Astrocyte (in vitro differentiated cells and primary cell): ENCODE results near the gene GFPT2. TPM values are rescaled to one million over a fixed set of nuclear protein-coding genes. Genes with fewer than 3 reads are reported as not detected.

ENCODE experiments used
- DNase-seq: peaks from one replicate; pipeline ENCODE4 v3.0.0-alpha.2; 2010; ENCODE audit warnings: low read depth
- FAIRE-seq: peaks from 2 replicates; lab custom pipeline; 2011; peaks lifted over from hg19 to GRCh38; lab: Jason Lieb, UNC
- H2AFZ ChIP-seq: 2 replicates; pipeline ENCODE4 v1.6.0; 2012; ENCODE audit warnings: low read depth, low read length, inconsistent platforms
- H3K27ac ChIP-seq: 2 replicates; pipeline ENCODE4 v1.5.1; 2011; ENCODE audit warnings: low read depth, low read length, inconsistent platforms
- H3K27me3 ChIP-seq: 2 replicates; pipeline ENCODE4 v1.6.0; 2011; ENCODE audit warnings: low read length, inconsistent platforms; ENCODE audit not compliant: insufficient read depth
- H3K36me3 ChIP-seq: 2 replicates; pipeline ENCODE4 v1.5.1; 2011; ENCODE audit warnings: low read length, inconsistent platforms; ENCODE audit not compliant: insufficient read depth
- H3K4me1 ChIP-seq: 2 replicates; pipeline ENCODE4 v1.5.1; 2011; ENCODE audit warnings: low read length, inconsistent platforms; ENCODE audit not compliant: insufficient read depth
- H3K4me2 ChIP-seq: 2 replicates; pipeline ENCODE4 v1.6.0; 2012; ENCODE audit warnings: low read length, inconsistent platforms
- H3K4me3 ChIP-seq: 2 replicates; pipeline ENCODE4 v1.5.1; 2011; ENCODE audit warnings: low read depth, mild to moderate bottlenecking, low read length, inconsistent platforms; ENCODE audit not compliant: insufficient read depth
- H3K79me2 ChIP-seq: 2 replicates; pipeline ENCODE4 v1.6.0; 2012; ENCODE audit warnings: mild to moderate bottlenecking, low read length, inconsistent platforms; ENCODE audit not compliant: insufficient read depth
- H3K9ac ChIP-seq: 2 replicates; pipeline ENCODE4 v1.6.0; 2012; ENCODE audit warnings: mild to moderate bottlenecking, low read length, inconsistent platforms
- H3K9me3 ChIP-seq: 2 replicates; pipeline ENCODE4 v1.5.1; 2012; ENCODE audit warnings: low read depth, mild to moderate bottlenecking, low read length, inconsistent platforms; ENCODE audit not compliant: insufficient read depth
- H4K20me1 ChIP-seq: 2 replicates; pipeline ENCODE4 v1.6.0; 2012; ENCODE audit warnings: low read length, inconsistent platforms; ENCODE audit not compliant: insufficient read depth
- H3K27ac Mint-ChIP-seq: one replicate; pipeline ENCODE4 v1.8.0; 2021; ENCODE audit warnings: mild to moderate bottlenecking, mixed read lengths; ENCODE audit not compliant: unreplicated experiment
- H3K27me3 Mint-ChIP-seq: one replicate; pipeline ENCODE4 v1.8.0; 2021; ENCODE audit warnings: low read depth, mixed read lengths; ENCODE audit not compliant: unreplicated experiment
- H3K36me3 Mint-ChIP-seq: one replicate; pipeline ENCODE4 v1.8.0; 2021; ENCODE audit warnings: low read depth, mixed read lengths; ENCODE audit not compliant: unreplicated experiment
- H3K4me1 Mint-ChIP-seq: one replicate; pipeline ENCODE4 v1.8.0; 2021; ENCODE audit warnings: low read depth, mixed read lengths; ENCODE audit not compliant: unreplicated experiment
- H3K4me3 Mint-ChIP-seq: one replicate; pipeline ENCODE4 v1.8.0; 2021; ENCODE audit warnings: mild to moderate bottlenecking, moderate library complexity, mixed read lengths; ENCODE audit not compliant: unreplicated experiment
- H3K9me3 Mint-ChIP-seq: one replicate; pipeline ENCODE4 v1.8.0; 2021; ENCODE audit warnings: mild to moderate bottlenecking, mixed read lengths; ENCODE audit not compliant: unreplicated experiment
- EZH2 ChIP-seq: IDR thresholded peaks from 2 replicates; pipeline ENCODE4 v1.6.1; 2012; ENCODE audit warnings: mild to moderate bottlenecking, low read length, inconsistent platforms; ENCODE audit not compliant: insufficient read depth
- total RNA-seq: library from RNA; stranded (reverse); gene quantifications from 2 replicates; pipeline ENCODE4 v1.2.1, GENCODE V29; 2021
- TF ChIP-seq, protein P1 (sequence below): IDR thresholded peaks from 2 replicates; pipeline ENCODE4 v1.5.1; 2011; ENCODE audit warnings: low read depth, mild to moderate bottlenecking, inconsistent platforms, low read length, moderate library complexity; ENCODE audit not compliant: insufficient read depth

Gene GFPT2
- total RNA-seq, 1 donor from 2014 or later: 14.6 TPM

DNA sequence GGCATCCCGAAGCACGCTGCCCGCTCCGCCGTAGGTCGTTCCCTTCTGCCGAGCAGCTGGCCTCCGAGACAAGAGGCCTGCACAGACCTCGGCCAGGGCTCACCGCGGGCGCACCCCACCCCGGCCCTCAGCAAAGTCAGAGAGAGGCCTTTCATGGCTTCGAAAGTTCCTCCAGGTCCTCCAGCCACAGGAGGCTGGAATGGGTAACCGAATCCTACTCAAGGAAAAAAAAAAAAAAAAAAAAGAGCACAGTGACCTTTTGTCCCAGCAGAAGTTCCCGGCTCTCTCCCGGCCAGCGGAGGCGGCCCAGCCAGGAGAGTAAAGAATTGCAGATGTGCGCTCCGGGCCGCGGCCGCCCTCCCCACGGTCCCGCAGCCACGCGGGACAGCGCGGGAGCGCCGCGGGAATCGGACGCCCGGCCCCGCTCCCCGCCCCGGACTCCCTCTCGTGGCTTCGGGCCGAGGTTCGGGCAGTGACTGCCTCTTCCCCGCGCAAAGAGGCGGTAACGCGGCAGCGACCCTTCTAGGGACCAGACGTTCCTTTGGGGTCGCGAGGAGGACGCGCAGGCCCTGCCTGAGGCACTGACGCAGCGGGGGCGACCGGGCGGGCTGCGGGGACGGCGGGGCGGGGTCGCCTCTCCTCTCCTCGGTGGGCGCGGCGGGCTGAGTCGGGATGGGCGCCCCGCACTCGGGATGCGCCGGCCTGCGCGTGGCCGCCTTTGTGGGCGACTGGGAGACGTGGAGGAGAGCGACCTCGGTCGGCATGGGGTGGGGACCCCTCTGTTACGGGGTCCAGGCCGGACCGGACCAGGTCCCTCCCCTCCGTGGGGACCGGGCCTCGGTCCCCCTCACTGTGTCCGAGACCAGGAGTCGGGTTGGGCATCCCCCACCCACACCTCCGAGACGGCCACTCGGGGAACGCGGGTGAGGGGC is 754 bp downstream of the GFPT2 start:
- H3K4me3 ChIP-seq: peak overlapping the region; percentile 75
- no peak for FAIRE-seq
- peaks cover 46% of the 10 kb centered on the region for H4K20me1 ChIP-seq
- peak overlapping the region; percentile 60 for H2AFZ ChIP-seq
- peak overlapping the region; percentile 98 for H3K4me2 ChIP-seq
- H3K27ac ChIP-seq: peak overlapping the region; percentile 47
- peaks cover 30% of the 10 kb centered on the region for H3K4me1 ChIP-seq
- TF ChIP-seq, protein P1, sequence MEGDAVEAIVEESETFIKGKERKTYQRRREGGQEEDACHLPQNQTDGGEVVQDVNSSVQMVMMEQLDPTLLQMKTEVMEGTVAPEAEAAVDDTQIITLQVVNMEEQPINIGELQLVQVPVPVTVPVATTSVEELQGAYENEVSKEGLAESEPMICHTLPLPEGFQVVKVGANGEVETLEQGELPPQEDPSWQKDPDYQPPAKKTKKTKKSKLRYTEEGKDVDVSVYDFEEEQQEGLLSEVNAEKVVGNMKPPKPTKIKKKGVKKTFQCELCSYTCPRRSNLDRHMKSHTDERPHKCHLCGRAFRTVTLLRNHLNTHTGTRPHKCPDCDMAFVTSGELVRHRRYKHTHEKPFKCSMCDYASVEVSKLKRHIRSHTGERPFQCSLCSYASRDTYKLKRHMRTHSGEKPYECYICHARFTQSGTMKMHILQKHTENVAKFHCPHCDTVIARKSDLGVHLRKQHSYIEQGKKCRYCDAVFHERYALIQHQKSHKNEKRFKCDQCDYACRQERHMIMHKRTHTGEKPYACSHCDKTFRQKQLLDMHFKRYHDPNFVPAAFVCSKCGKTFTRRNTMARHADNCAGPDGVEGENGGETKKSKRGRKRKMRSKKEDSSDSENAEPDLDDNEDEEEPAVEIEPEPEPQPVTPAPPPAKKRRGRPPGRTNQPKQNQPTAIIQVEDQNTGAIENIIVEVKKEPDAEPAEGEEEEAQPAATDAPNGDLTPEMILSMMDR: no peak
- TF ChIP-seq EZH2: no peak
- H3K79me2 ChIP-seq: peaks cover 52% of the 10 kb centered on the region
- no peaks in the 10 kb centered on the region for H3K9me3 ChIP-seq
- no peaks in the 10 kb centered on the region for H3K36me3 Mint-ChIP-seq
- no peaks in the 10 kb centered on the region for H3K27me3 ChIP-seq
- no peaks in the 10 kb centered on the region for H3K36me3 ChIP-seq
- peak overlapping the region; percentile 89 for H3K9ac ChIP-seq
- peaks cover 25% of the 10 kb centered on the region for H3K27me3 Mint-ChIP-seq
- DNase-seq: peak; percentile 10
- H3K27ac Mint-ChIP-seq: peak overlapping the region; percentile 34
- peak overlapping the region; percentile 88 for H3K4me3 Mint-ChIP-seq
- peaks cover 7% of the 10 kb centered on the region for H3K4me1 Mint-ChIP-seq
- H3K9me3 Mint-ChIP-seq: peaks cover 4% of the 10 kb centered on the region

DNA sequence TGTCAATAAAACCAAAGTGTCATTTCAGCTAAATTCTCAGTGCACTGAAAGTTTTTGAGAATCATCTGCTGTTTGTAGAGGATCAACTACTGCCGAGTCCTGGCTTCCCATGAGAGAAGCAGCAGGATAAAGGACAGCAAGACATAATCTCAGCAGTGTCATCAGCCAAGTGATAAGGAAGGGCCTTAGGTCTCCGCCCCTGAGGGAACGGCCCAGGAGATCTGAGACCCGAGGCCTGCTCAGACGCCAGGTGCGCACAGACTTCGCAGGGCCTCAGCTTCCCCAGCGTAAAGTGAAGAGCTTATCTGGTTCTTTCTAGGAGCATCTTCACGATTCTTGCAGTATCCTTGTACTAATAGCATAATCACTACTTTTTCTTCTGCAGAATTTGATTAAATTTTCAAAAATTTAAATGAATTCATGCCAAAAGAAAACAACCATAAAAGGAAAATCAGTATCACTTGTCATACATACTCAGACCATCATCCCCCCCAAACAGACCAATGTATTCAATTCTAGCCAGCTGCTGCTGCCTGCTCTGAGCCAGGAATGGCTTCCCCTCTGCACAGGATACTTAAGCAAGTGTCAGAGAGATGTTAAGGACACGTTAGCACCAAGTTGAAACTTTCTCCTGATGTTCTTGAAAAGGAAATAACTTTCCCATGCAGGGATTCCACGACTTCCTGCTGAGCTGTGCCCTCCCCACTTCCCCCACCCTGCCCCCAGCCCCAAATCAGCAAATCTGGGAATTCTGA is 2.2 kb downstream of the GFPT2 start:
- FAIRE-seq: no peak
- H3K9ac ChIP-seq: peak overlapping the region; percentile 89
- no peaks in the 10 kb centered on the region for H3K9me3 Mint-ChIP-seq

More for the DNA sequence above, 2.2 kb downstream of the GFPT2 start:
- no peak for DNase-seq
- no peak overlapping the region for H2AFZ ChIP-seq
- H3K27me3 ChIP-seq: no peaks in the 10 kb centered on the region
- Mint-ChIP-seq H3K27me3 (peaks cover 22% of the 10 kb centered on the region), H3K27ac (no peak overlapping the region), H3K36me3 (no peaks in the 10 kb centered on the region), H3K4me1 (peaks cover 7% of the 10 kb centered on the region), H3K4me3 (peak overlapping the region; percentile 88)
- no peaks in the 10 kb centered on the region for H3K36me3 ChIP-seq
- H3K79me2 ChIP-seq: peaks cover 67% of the 10 kb centered on the region
- no peak overlapping the region for H3K27ac ChIP-seq
- peaks cover 61% of the 10 kb centered on the region for H4K20me1 ChIP-seq
- peak overlapping the region; percentile 75 for H3K4me3 ChIP-seq
- TF ChIP-seq EZH2: no peak
- TF ChIP-seq, protein P1: no peak
- peak overlapping the region; percentile 98 for H3K4me2 ChIP-seq
- peaks cover 30% of the 10 kb centered on the region for H3K4me1 ChIP-seq
- no peaks in the 10 kb centered on the region for H3K9me3 ChIP-seq
